Hepatocyte (in vitro differentiated cells): ENCODE measurements around the gene TXNDC11. TPM values are rescaled to one million over a fixed set of nuclear protein-coding genes. Genes with fewer than 3 reads are reported as not detected.

Experiments
- DNase-seq: peaks from one replicate; pipeline ENCODE4 v3.0.0-alpha.2; 2016; ENCODE audit warnings: low spot score
- H2AFZ ChIP-seq: fragments of 200-600 bp; sonication (generic); 2 replicates; pipeline ENCODE4 v1.6.0; 2016; ENCODE audit warnings: antibody characterized with exemption, mild to moderate bottlenecking
- H3K27ac ChIP-seq: fragments of 200-600 bp; sonication (generic); 2 replicates; pipeline ENCODE4 v1.5.1; 2016; ENCODE audit warnings: mild to moderate bottlenecking
- H3K27me3 ChIP-seq: fragments of 200-600 bp; sonication (generic); 2 replicates; pipeline ENCODE4 v1.6.1; 2016
- H3K36me3 ChIP-seq: fragments of 200-600 bp; sonication (generic); replicated peaks from 2 replicates; pipeline ENCODE4 v1.5.1; 2016; ENCODE audit warnings: low read depth; ENCODE audit not compliant: insufficient read depth
- H3K4me1 ChIP-seq: fragments of 200-600 bp; sonication (generic); 2 replicates; pipeline ENCODE4 v1.5.1; 2016; ENCODE audit warnings: mild to moderate bottlenecking, moderate library complexity; ENCODE audit not compliant: insufficient read depth
- H3K4me2 ChIP-seq: fragments of 200-600 bp; sonication (generic); 2 replicates; pipeline ENCODE4 v1.6.0; 2016
- H3K4me3 ChIP-seq: fragments of 200-600 bp; sonication (generic); 2 replicates; pipeline ENCODE4 v1.5.1; 2016; ENCODE audit warnings: mild to moderate bottlenecking
- H3K79me2 ChIP-seq: fragments of 200-600 bp; sonication (generic); 2 replicates; pipeline ENCODE4 v1.6.0; 2017; ENCODE audit warnings: mild to moderate bottlenecking
- H3K9me2 ChIP-seq: fragments of 200-600 bp; sonication (generic); replicated peaks from 2 replicates; pipeline ENCODE4 v1.6.0; 2017; ENCODE audit warnings: mild to moderate bottlenecking; ENCODE audit not compliant: insufficient read depth
- H3K9me3 ChIP-seq: fragments of 200-600 bp; sonication (generic); 2 replicates; pipeline ENCODE4 v1.5.1; 2016; ENCODE audit warnings: low read depth, mild to moderate bottlenecking
- H4K20me1 ChIP-seq: fragments of 200-600 bp; sonication (generic); 2 replicates; pipeline ENCODE4 v1.6.0; 2016; ENCODE audit warnings: mild to moderate bottlenecking; ENCODE audit not compliant: insufficient read depth, poor library complexity, severe bottlenecking
- CTCF ChIP-seq: fragments of 200-600 bp; sonication (generic); IDR thresholded peaks from 2 replicates; pipeline ENCODE4 v1.5.1; 2016; ENCODE audit warnings: antibody characterized with exemption, mild to moderate bottlenecking; ENCODE audit not compliant: poor library complexity
- EZH2 ChIP-seq: fragments of 200-600 bp; sonication (generic); IDR thresholded peaks from 2 replicates; pipeline ENCODE4 v1.6.1; 2016; ENCODE audit warnings: antibody characterized with exemption, mild to moderate bottlenecking, borderline replicate concordance
- EZH2phosphoT487 ChIP-seq: fragments of 200-600 bp; sonication (generic); IDR thresholded peaks from one replicate; pipeline ENCODE4 v1.6.1; 2018; ENCODE audit warnings: antibody characterized with exemption, mild to moderate bottlenecking, low read depth, moderate library complexity; ENCODE audit not compliant: unreplicated experiment, severe bottlenecking
- WGBS: methylation state at CpG from one replicate; pipeline ENCODE4 v1.1.6; 2016; ENCODE audit warnings: low lambda C conversion rate; ENCODE audit errors: missing lambda C conversion rate; 5-methylcytosine and 5-hydroxymethylcytosine counted together
- polyA plus RNA-seq: library from polyadenylated mRNA; unstranded; fragments of >200 nt; fragmentation: Nextera tagmentation; extraction: Ambion mirVana; gene quantifications from 2 replicates; pipeline ENCODE4 v1.2.1, GENCODE V29; 2016
- total RNA-seq: library from RNA; depleted of rRNA; stranded (reverse); fragments of >200 nt; gene quantifications from 2 replicates; pipeline ENCODE4 v1.2.3, GENCODE V29; 2014

Gene TXNDC11
- total and polyA plus RNA-seq, 2 experiments from 2014 or later, result 58.5 to 59.4 TPM

- Histone ChIP-seq H3K9me3 (no peaks in the 10 kb centered on the region), H3K4me1 (peaks cover 16% of the 10 kb centered on the region), H3K4me3 (no peak overlapping the region), H3K79me2 (peaks cover 86% of the 10 kb centered on the region), H3K9me2 (no peaks in the 10 kb centered on the region), H3K36me3 (no peaks in the 10 kb centered on the region), H2AFZ (no peak overlapping the region), H4K20me1 (peaks cover 2% of the 10 kb centered on the region), H3K27me3 (no peaks in the 10 kb centered on the region), H3K4me2 (no peak overlapping the region), H3K27ac (no peak overlapping the region)
- WGBS, result 96% methylated on average over 3 of the region's 3 CpGs
- DNase-seq, result no peak
- TF ChIP-seq EZH2phosphoT487, result no peak
- no peak for TF ChIP-seq EZH2
- no peak for TF ChIP-seq CTCF
Measured at GRCh38 chr16:11729787-11730186, 12.9 kb downstream of the TXNDC11 start.

GRCh38 chr16:11727796-11728543 is 14.7 kb downstream of the TXNDC11 start:
- DNase-seq, result no peak
- no peak for TF ChIP-seq CTCF
- TF ChIP-seq EZH2, result no peak
- TF ChIP-seq EZH2phosphoT487, result no peak
- Histone ChIP-seq H3K27ac (no peak overlapping the region), H3K36me3 (no peaks in the 10 kb centered on the region), H3K9me3 (no peaks in the 10 kb centered on the region), H2AFZ (no peak overlapping the region), H3K27me3 (no peaks in the 10 kb centered on the region), H3K4me2 (no peak overlapping the region), H3K79me2 (peaks cover 84% of the 10 kb centered on the region), H4K20me1 (peaks cover 2% of the 10 kb centered on the region), H3K9me2 (no peaks in the 10 kb centered on the region), H3K4me3 (no peak overlapping the region), H3K4me1 (peaks cover 5% of the 10 kb centered on the region)
- 94% methylated on average over 4 of the region's 4 CpGs for WGBS

GRCh38 chr16:11726008-11726407 is 16.6 kb downstream of the TXNDC11 start:
- peaks cover 74% of the 10 kb centered on the region for H3K79me2 ChIP-seq
- no peaks in the 10 kb centered on the region for H3K27me3 ChIP-seq
- H4K20me1 ChIP-seq, result peaks cover 2% of the 10 kb centered on the region
- H3K4me3 ChIP-seq, result no peak overlapping the region
- no peaks in the 10 kb centered on the region for H3K9me2 ChIP-seq
- no peaks in the 10 kb centered on the region for H3K9me3 ChIP-seq
- WGBS, result 90% methylated on average over 8 of the region's 8 CpGs
- H3K27ac ChIP-seq, result peak overlapping the region; percentile 21
- TF ChIP-seq EZH2 (no peak), EZH2phosphoT487 (no peak), CTCF (no peak)
- peaks cover 7% of the 10 kb centered on the region for H3K4me1 ChIP-seq
- no peak for DNase-seq
- H2AFZ ChIP-seq, result no peak overlapping the region
- H3K36me3 ChIP-seq, result no peaks in the 10 kb centered on the region
- H3K4me2 ChIP-seq, result no peak overlapping the region
